ENCODE results near the gene LCNL1. TPM values are rescaled to one million over a fixed set of nuclear protein-coding genes. Genes with fewer than 3 reads are reported as not detected.
A peak's percentile ranks its signal among the peaks of the same experiment; 100 is the strongest.

The LCNL1 gene
- total and polyA plus RNA-seq, 2 of the 13 experiments (the other 11 are each of a cell fraction or from before 2014, with no cell fraction given) = not detected

- TF ChIP-seq TFDP1 (CRISPR knock-in tag; IDR thresholded peaks at IDR 0.05; ENCODE audit: borderline replicate concordance) = peak; percentile 65; the same call in 1 of the 2 replicates
- no peak for TF ChIP-seq NFE2L2 (IDR thresholded peaks at IDR 0.05; ENCODE audit: low read length)
- TF ChIP-seq RORA (CRISPR knock-in tag; IDR thresholded peaks at IDR 0.05) = no peak
- no peak for TF ChIP-seq MEIS2 (CRISPR knock-in tag; IDR thresholded peaks at IDR 0.05)
- no peak for TF ChIP-seq GFI1 (CRISPR knock-in tag; IDR thresholded peaks at IDR 0.05; ENCODE audit: borderline replicate concordance)
- TF ChIP-seq ATF7-NPFF (CRISPR knock-in tag; IDR thresholded peaks at IDR 0.05; ENCODE audit: low read depth) = 0 out of 2 replicates have a peak, but pooled peaks have one; percentile 19
- peak; percentile 53; the same call in 1 of the 2 replicates for TF ChIP-seq ZNF121 (CRISPR knock-in tag; IDR thresholded peaks at IDR 0.05)
- TF ChIP-seq EED (CRISPR knock-in tag; IDR thresholded peaks at IDR 0.05) = no peak
- no peak for TF ChIP-seq IKZF5 (CRISPR knock-in tag; IDR thresholded peaks at IDR 0.05)
- no peak for TF ChIP-seq ATM (IDR thresholded peaks at IDR 0.05; ENCODE audit: borderline replicate concordance)
- peak; percentile 62; the same call in 1 of the 2 replicates for TF ChIP-seq MTA1 (CRISPR knock-in tag; IDR thresholded peaks at IDR 0.05; ENCODE audit: borderline replicate concordance)
- no peak for TF ChIP-seq CHD4 (IDR thresholded peaks at IDR 0.05; ENCODE audit: borderline replicate concordance, low read length)
- TF ChIP-seq SMYD3 (CRISPR knock-in tag; IDR thresholded peaks at IDR 0.05) = no peak
- TF ChIP-seq CEBPB (IDR thresholded peaks at IDR 0.05; ENCODE audit: borderline replicate concordance, low read depth, low read length) = no peak
- TF ChIP-seq HOMEZ (CRISPR knock-in tag; IDR thresholded peaks at IDR 0.05; ENCODE audit: low read depth) = no peak
- no peak for TF ChIP-seq ZNF784 (CRISPR knock-in tag; IDR thresholded peaks at IDR 0.05; ENCODE audit: borderline replicate concordance)
- no peak for TF ChIP-seq ZNF883 (CRISPR knock-in tag; IDR thresholded peaks at IDR 0.05; ENCODE audit: not compliant biosample characterization)
- no peak for TF ChIP-seq ZNF235 (CRISPR knock-in tag; IDR thresholded peaks at IDR 0.05; ENCODE audit: borderline replicate concordance)
- no peak for TF ChIP-seq AGO2 (optimal IDR thresholded peaks at IDR 0.05; ENCODE audit: low read depth, low read length)
- no peak for TF ChIP-seq ZMYM2 (CRISPR knock-in tag; IDR thresholded peaks at IDR 0.05)
- TF ChIP-seq ZNF20 (CRISPR knock-in tag; IDR thresholded peaks at IDR 0.05) = no peak
- TF ChIP-seq, protein P1, sequence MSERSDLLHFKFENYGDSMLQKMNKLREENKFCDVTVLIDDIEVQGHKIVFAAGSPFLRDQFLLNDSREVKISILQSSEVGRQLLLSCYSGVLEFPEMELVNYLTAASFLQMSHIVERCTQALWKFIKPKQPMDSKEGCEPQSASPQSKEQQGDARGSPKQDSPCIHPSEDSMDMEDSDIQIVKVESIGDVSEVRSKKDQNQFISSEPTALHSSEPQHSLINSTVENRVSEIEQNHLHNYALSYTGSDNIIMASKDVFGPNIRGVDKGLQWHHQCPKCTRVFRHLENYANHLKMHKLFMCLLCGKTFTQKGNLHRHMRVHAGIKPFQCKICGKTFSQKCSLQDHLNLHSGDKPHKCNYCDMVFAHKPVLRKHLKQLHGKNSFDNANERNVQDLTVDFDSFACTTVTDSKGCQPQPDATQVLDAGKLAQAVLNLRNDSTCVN (CRISPR knock-in tag; IDR thresholded peaks at IDR 0.05; ENCODE audit: borderline replicate concordance) = no peak; the same call in 1 of the 2 replicates
- TF ChIP-seq KDM2A (CRISPR knock-in tag; IDR thresholded peaks at IDR 0.05; ENCODE audit: borderline replicate concordance, low read depth) = peak; percentile 41; the same call in 1 of the 2 replicates
- no peak for TF ChIP-seq ZNF207 (IDR thresholded peaks at IDR 0.05; ENCODE audit: borderline replicate concordance)
Measured at GRCh38 chr9:137001857-137002645, 19.3 kb downstream of the LCNL1 start (continued).
